Measurements from ENCODE around the gene SLC22A17.

DNA sequence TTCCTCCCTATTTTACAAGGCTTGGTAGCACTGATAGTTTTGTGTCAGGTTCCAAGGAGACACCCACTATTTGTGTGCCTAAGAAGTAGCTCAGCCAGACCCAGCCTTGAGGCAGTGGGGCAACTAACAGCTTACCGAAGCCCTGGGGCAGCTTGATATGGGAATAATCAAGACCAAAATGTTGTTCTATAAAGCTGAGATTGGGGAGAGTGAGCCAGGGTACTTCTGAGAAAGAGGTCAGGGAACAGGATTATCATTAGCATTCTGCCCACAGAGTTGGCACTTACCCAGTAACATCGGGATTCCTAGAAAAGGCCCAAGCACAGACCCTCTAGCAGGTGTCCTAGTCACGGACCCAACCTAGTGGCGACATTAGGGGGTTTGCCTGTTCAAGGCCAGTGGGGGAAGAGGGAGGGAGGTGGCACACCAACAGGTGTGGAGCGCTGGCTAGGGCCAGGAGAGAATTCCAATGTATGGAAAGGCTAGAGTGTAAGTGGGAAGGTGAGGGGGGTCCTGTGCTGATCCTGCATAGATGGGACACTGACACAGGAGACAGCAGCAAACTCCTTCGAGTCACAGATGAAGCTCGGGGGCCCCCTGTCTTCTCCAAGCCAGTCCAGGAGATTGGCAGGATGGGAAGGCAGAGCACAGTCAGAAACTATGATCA is 54.9 kb downstream of the SLC22A17 start:
- TF ChIP-seq CTCF (conservative IDR thresholded peaks at IDR 0.05) (no peak), EZH2 (IDR thresholded peaks at IDR 0.05; ENCODE audit: low read depth) (no peak)
